ENCODE results near the gene OPA3. TPM values are rescaled to one million over a fixed set of nuclear protein-coding genes. Genes with fewer than 3 reads are reported as not detected.
"Not testable (repeated sequence)": the region's sequence is repeated elsewhere in the genome, so short reads cannot be mapped to it uniquely, and the experiment has no call there.

Gene OPA3
- total and polyA plus RNA-seq, 2 experiments from 2014 or later, result 11.5 to 14.5 TPM

DNA sequence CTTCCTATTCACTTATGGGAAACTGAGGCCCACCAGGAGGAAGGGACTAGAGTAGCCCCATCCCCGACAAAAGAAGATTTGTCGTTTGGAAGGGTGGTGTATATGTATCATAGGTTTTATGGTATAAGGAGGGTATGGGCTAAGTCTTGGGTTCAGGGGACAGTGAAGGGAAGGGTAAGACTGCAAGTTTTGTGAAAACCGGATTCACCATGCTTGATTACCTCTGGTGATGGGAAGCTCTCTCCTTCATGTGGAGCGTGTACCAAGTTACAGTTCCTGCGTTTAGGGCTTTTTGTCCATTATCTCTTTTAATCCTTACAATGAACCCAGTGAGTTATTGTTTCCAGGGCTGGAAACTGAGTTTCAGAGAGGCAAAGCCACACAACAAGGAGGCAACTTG lies 73.5 kb downstream of the OPA3 start:
- Mint-ChIP-seq H3K9me3 (no peaks in the 10 kb centered on the region; the same call in 2 of the 3 replicates), H3K4me3 (no peak overlapping the region), H3K36me3 (ENCODE audit: low read depth) (peaks cover 14% of the 10 kb centered on the region), H3K27ac (no peak overlapping the region), H3K27me3 (ENCODE audit: insufficient read depth, low read depth, poor library complexity) (peaks cover 7% of the 10 kb centered on the region), H3K4me1 (peaks cover 16% of the 10 kb centered on the region)
- H3K4me2 ChIP-seq, result no peak overlapping the region
- no peaks in the 10 kb centered on the region; the same call in 1 of the 2 replicates for H3K36me3 ChIP-seq (ENCODE audit: insufficient read depth)
- peaks cover 17% of the 10 kb centered on the region for H3K4me1 ChIP-seq (ENCODE audit: insufficient read depth)
- peaks cover 11% of the 10 kb centered on the region for H3F3A ChIP-seq (replicated peaks; ENCODE audit: low read depth)
- H3K79me2 ChIP-seq (replicated peaks; ENCODE audit: insufficient read depth), result peaks cover 87% of the 10 kb centered on the region
- no peak for DNase-seq (ENCODE audit: low spot score)
- H4K20me1 ChIP-seq (replicated peaks; ENCODE audit: insufficient read depth), result peaks cover 50% of the 10 kb centered on the region
- H3K4me3 ChIP-seq, result no peak overlapping the region
- no peak for TF ChIP-seq JUNB (IDR thresholded peaks at IDR 0.05; ENCODE audit: unreplicated experiment)
- TF ChIP-seq CREB1 (CRISPR knock-in tag; IDR thresholded peaks at IDR 0.05; ENCODE audit: low read depth), result no peak
- no peak for TF ChIP-seq EZH2phosphoT487 (IDR thresholded peaks at IDR 0.05; ENCODE audit: unreplicated experiment)
- TF ChIP-seq ZNF114 (CRISPR knock-in tag; IDR thresholded peaks at IDR 0.05), result no peak
- TF ChIP-seq, protein P1, sequence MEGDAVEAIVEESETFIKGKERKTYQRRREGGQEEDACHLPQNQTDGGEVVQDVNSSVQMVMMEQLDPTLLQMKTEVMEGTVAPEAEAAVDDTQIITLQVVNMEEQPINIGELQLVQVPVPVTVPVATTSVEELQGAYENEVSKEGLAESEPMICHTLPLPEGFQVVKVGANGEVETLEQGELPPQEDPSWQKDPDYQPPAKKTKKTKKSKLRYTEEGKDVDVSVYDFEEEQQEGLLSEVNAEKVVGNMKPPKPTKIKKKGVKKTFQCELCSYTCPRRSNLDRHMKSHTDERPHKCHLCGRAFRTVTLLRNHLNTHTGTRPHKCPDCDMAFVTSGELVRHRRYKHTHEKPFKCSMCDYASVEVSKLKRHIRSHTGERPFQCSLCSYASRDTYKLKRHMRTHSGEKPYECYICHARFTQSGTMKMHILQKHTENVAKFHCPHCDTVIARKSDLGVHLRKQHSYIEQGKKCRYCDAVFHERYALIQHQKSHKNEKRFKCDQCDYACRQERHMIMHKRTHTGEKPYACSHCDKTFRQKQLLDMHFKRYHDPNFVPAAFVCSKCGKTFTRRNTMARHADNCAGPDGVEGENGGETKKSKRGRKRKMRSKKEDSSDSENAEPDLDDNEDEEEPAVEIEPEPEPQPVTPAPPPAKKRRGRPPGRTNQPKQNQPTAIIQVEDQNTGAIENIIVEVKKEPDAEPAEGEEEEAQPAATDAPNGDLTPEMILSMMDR (conservative IDR thresholded peaks at IDR 0.05; ENCODE audit: low read depth in 2 of 2), result no peak
- TF ChIP-seq, protein P2, sequence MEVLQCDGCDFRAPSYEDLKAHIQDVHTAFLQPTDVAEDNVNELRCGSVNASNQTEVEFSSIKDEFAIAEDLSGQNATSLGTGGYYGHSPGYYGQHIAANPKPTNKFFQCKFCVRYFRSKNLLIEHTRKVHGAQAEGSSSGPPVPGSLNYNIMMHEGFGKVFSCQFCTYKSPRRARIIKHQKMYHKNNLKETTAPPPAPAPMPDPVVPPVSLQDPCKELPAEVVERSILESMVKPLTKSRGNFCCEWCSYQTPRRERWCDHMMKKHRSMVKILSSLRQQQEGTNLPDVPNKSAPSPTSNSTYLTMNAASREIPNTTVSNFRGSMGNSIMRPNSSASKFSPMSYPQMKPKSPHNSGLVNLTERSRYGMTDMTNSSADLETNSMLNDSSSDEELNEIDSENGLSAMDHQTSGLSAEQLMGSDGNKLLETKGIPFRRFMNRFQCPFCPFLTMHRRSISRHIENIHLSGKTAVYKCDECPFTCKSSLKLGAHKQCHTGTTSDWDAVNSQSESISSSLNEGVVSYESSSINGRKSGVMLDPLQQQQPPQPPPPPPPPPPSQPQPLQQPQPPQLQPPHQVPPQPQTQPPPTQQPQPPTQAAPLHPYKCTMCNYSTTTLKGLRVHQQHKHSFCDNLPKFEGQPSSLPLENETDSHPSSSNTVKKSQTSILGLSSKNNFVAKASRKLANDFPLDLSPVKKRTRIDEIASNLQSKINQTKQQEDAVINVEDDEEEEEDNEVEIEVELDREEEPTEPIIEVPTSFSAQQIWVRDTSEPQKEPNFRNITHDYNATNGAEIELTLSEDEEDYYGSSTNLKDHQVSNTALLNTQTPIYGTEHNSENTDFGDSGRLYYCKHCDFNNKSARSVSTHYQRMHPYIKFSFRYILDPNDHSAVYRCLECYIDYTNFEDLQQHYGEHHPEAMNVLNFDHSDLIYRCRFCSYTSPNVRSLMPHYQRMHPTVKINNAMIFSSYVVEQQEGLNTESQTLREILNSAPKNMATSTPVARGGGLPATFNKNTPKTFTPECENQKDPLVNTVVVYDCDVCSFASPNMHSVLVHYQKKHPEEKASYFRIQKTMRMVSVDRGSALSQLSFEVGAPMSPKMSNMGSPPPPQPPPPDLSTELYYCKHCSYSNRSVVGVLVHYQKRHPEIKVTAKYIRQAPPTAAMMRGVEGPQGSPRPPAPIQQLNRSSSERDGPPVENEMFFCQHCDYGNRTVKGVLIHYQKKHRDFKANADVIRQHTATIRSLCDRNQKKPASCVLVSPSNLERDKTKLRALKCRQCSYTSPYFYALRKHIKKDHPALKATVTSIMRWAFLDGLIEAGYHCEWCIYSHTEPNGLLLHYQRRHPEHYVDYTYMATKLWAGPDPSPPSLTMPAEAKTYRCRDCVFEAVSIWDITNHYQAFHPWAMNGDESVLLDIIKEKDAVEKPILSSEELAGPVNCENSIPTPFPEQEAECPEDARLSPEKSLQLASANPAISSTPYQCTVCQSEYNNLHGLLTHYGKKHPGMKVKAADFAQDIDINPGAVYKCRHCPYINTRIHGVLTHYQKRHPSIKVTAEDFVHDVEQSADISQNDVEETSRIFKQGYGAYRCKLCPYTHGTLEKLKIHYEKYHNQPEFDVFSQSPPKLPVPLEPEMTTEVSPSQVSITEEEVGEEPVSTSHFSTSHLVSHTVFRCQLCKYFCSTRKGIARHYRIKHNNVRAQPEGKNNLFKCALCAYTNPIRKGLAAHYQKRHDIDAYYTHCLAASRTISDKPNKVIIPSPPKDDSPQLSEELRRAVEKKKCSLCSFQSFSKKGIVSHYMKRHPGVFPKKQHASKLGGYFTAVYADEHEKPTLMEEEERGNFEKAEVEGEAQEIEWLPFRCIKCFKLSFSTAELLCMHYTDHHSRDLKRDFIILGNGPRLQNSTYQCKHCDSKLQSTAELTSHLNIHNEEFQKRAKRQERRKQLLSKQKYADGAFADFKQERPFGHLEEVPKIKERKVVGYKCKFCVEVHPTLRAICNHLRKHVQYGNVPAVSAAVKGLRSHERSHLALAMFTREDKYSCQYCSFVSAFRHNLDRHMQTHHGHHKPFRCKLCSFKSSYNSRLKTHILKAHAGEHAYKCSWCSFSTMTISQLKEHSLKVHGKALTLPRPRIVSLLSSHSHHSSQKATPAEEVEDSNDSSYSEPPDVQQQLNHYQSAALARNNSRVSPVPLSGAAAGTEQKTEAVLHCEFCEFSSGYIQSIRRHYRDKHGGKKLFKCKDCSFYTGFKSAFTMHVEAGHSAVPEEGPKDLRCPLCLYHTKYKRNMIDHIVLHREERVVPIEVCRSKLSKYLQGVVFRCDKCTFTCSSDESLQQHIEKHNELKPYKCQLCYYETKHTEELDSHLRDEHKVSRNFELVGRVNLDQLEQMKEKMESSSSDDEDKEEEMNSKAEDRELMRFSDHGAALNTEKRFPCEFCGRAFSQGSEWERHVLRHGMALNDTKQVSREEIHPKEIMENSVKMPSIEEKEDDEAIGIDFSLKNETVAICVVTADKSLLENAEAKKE (CRISPR knock-in tag; IDR thresholded peaks at IDR 0.05), result no peak
- no peak for TF ChIP-seq ZNF331 (CRISPR knock-in tag; IDR thresholded peaks at IDR 0.05; ENCODE audit: low read depth)
- TF ChIP-seq EZH2 (IDR thresholded peaks at IDR 0.05; ENCODE audit: low read depth, unreplicated experiment), result no peak
- ATAC-seq, result no peak
- no peaks in the 10 kb centered on the region for H3K9me2 ChIP-seq (ENCODE audit: insufficient read depth)
- H3K27me3 ChIP-seq (ENCODE audit: insufficient read depth), result no peaks in the 10 kb centered on the region
- H2AFZ ChIP-seq, result no peak overlapping the region
- H3K27ac ChIP-seq (ENCODE audit: low read depth), result peak overlapping the region; percentile 20; the same call in 1 of the 2 replicates

DNA sequence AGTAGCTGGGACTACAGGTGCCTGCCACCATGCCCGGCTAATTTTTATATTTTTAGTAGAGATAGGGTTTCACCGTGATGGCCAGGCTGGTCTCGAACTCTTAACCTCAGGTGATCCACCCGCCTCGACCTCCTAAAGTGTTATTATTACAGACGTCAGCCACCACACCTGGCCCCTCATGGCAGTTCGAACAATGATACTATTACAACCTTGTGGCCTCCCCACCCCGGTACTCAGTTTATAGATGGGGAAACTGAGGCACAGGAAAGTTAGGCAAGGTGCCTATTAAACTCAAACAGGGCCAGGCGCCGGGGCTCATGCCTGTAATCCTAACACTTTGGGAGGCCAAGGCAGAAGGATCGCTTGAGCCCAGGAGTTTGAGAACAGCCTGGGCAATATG lies 74.2 kb downstream of the OPA3 start:
- H3K9me3 Mint-ChIP-seq; H3K27me3 Mint-ChIP-seq (ENCODE audit: insufficient read depth, low read depth, poor library complexity); H3K27me3 ChIP-seq (ENCODE audit: insufficient read depth); H2AFZ ChIP-seq; H3K27ac Mint-ChIP-seq; DNase-seq (ENCODE audit: low spot score); ATAC-seq; H3K36me3 ChIP-seq (ENCODE audit: insufficient read depth); H3K9me2 ChIP-seq (ENCODE audit: insufficient read depth): not testable (repeated sequence)
- Mint-ChIP-seq H3K36me3 (ENCODE audit: low read depth) (peaks cover 14% of the 10 kb centered on the region), H3K4me1 (peaks cover 18% of the 10 kb centered on the region), H3K4me3 (peak overlapping the region; percentile 88; the same call in 2 of the 3 replicates)
- peak overlapping the region; percentile 95 for H3K4me2 ChIP-seq
- H3F3A ChIP-seq (replicated peaks; ENCODE audit: low read depth), result peaks cover 11% of the 10 kb centered on the region
- peak overlapping the region; percentile 88; the same call in 1 of the 2 replicates for H3K27ac ChIP-seq (ENCODE audit: low read depth)
- H3K4me1 ChIP-seq (ENCODE audit: insufficient read depth), result peaks cover 18% of the 10 kb centered on the region
- H4K20me1 ChIP-seq (replicated peaks; ENCODE audit: insufficient read depth), result peaks cover 43% of the 10 kb centered on the region
- peak overlapping the region; percentile 99; the same call in 1 of the 2 replicates for H3K4me3 ChIP-seq
- peaks cover 80% of the 10 kb centered on the region for H3K79me2 ChIP-seq (replicated peaks; ENCODE audit: insufficient read depth)

Data from GM23338 (cell line).